DND-41 (cell line): ENCODE results near the gene SETBP1.

Source experiments
- ATAC-seq: fragments of 200-7000 bp; cut with Tn5 transposase; 3 replicates; pipeline ENCODE4 v1.9.1; 2021; ENCODE audit warnings: low read depth; ENCODE audit not compliant: insufficient read depth
- DNase-seq: peaks from one replicate; pipeline ENCODE4 v3.0.0-alpha.2; 2020
- H2AFZ ChIP-seq: 2 replicates; pipeline ENCODE4 v1.6.0; 2012; ENCODE audit warnings: low read depth, low read length
- H3K27ac ChIP-seq: 2 replicates; pipeline ENCODE4 v1.5.1; 2012; ENCODE audit warnings: low read length, inconsistent platforms
- H3K27me3 ChIP-seq: fragments of 200-600 bp; sonication (generic); 2 replicates; pipeline ENCODE4 v1.6.0; 2012; ENCODE audit warnings: low read length, mild to moderate bottlenecking, inconsistent platforms; ENCODE audit not compliant: insufficient read depth, poor library complexity
- H3K36me3 ChIP-seq: 2 replicates; pipeline ENCODE4 v1.5.1; 2012; ENCODE audit warnings: low read length, inconsistent platforms; ENCODE audit not compliant: insufficient read depth
- H3K4me1 ChIP-seq: 2 replicates; pipeline ENCODE4 v1.5.1; 2012; ENCODE audit warnings: mild to moderate bottlenecking, low read length; ENCODE audit not compliant: insufficient read depth
- H3K4me2 ChIP-seq: 2 replicates; pipeline ENCODE4 v1.6.0; 2012; ENCODE audit warnings: mild to moderate bottlenecking, moderate library complexity, low read length, inconsistent platforms; ENCODE audit not compliant: insufficient read depth
- H3K4me3 ChIP-seq, 2 experiments: fragments of 200-600 bp in 1 of 2; shearing (Covaris generic) in 1 of 2; 2 replicates each; pipeline ENCODE4 v1.5.1; 2012 to 2016; ENCODE audit warnings: inconsistent platforms in 2 of 2, low read length in 2 of 2, mild to moderate bottlenecking in 2 of 2, low read depth in 1 of 2, moderate library complexity in 1 of 2
- H3K79me2 ChIP-seq: 2 replicates; pipeline ENCODE4 v1.6.0; 2012; ENCODE audit warnings: low read length, inconsistent platforms; ENCODE audit not compliant: insufficient read depth
- H3K9ac ChIP-seq: 2 replicates; pipeline ENCODE4 v1.6.0; 2012; ENCODE audit warnings: low read depth, mild to moderate bottlenecking, inconsistent platforms, low read length, moderate library complexity
- H3K9me3 ChIP-seq: 2 replicates; pipeline ENCODE4 v1.5.1; 2012; ENCODE audit warnings: low read length, moderate library complexity, mild to moderate bottlenecking, inconsistent platforms; ENCODE audit not compliant: insufficient read depth, severe bottlenecking
- H4K20me1 ChIP-seq: 2 replicates; pipeline ENCODE4 v1.6.0; 2012; ENCODE audit warnings: low read length; ENCODE audit not compliant: insufficient read depth
- CTCF ChIP-seq: IDR thresholded peaks from 2 replicates; pipeline ENCODE4 v1.5.1; 2012; ENCODE audit warnings: borderline replicate concordance, low read length, moderate library complexity, mild to moderate bottlenecking; ENCODE audit not compliant: poor library complexity, severe bottlenecking; ENCODE audit errors: extremely low read depth
- EZH2 ChIP-seq: IDR thresholded peaks from 3 replicates; pipeline ENCODE4 v1.6.1; 2012; ENCODE audit warnings: borderline replicate concordance, low read depth, mild to moderate bottlenecking, moderate library complexity, low read length, inconsistent platforms; ENCODE audit not compliant: severe bottlenecking

SETBP1 gene

GRCh38 chr18:44833786-44834185 lies 153.1 kb downstream of the SETBP1 start:
- no peaks in the 10 kb centered on the region for H3K36me3 ChIP-seq
- peaks cover 6% of the 10 kb centered on the region for H3K4me1 ChIP-seq
- H3K9ac ChIP-seq = no peak overlapping the region
- H3K9me3 ChIP-seq = no peaks in the 10 kb centered on the region
- no peak overlapping the region for H2AFZ ChIP-seq
- no peaks in the 10 kb centered on the region for H3K27me3 ChIP-seq
- H3K79me2 ChIP-seq = no peaks in the 10 kb centered on the region
- H4K20me1 ChIP-seq = no peaks in the 10 kb centered on the region
- no peak for DNase-seq
- no peak overlapping the region for H3K4me2 ChIP-seq
- H3K4me3 ChIP-seq = no peak overlapping the region
- ATAC-seq = no peak
- TF ChIP-seq CTCF = no peak
- TF ChIP-seq EZH2 = no peak
- no peak overlapping the region for H3K27ac ChIP-seq

GRCh38 chr18:44834867-44835469 lies 154.3 kb downstream of the SETBP1 start:
- H3K27ac ChIP-seq = no peak overlapping the region
- no peaks in the 10 kb centered on the region for H3K9me3 ChIP-seq
- no peaks in the 10 kb centered on the region for H3K79me2 ChIP-seq
- DNase-seq = no peak
- H3K4me3 ChIP-seq = no peak overlapping the region
- no peak overlapping the region for H3K4me2 ChIP-seq
- H3K36me3 ChIP-seq = no peaks in the 10 kb centered on the region
- H3K27me3 ChIP-seq = no peaks in the 10 kb centered on the region
- TF ChIP-seq CTCF (no peak), EZH2 (no peak)
- no peaks in the 10 kb centered on the region for H4K20me1 ChIP-seq
- H2AFZ ChIP-seq = no peak overlapping the region
- no peak overlapping the region for H3K9ac ChIP-seq
- peaks cover 18% of the 10 kb centered on the region for H3K4me1 ChIP-seq
- ATAC-seq = no peak

GRCh38 chr18:44835703-44836102 lies 155.0 kb downstream of the SETBP1 start:
- TF ChIP-seq CTCF (no peak), EZH2 (no peak)
- no peak overlapping the region for H3K27ac ChIP-seq

GRCh38 chr18:44836263-44836662 lies 155.6 kb downstream of the SETBP1 start:
- H3K4me2 ChIP-seq = no peak overlapping the region
- no peak overlapping the region for H3K9ac ChIP-seq
- ATAC-seq = no peak
- H3K4me1 ChIP-seq = peaks cover 21% of the 10 kb centered on the region
- no peaks in the 10 kb centered on the region for H3K36me3 ChIP-seq
- no peak for TF ChIP-seq CTCF
- no peak for TF ChIP-seq EZH2
- no peak overlapping the region for H2AFZ ChIP-seq
- no peaks in the 10 kb centered on the region for H4K20me1 ChIP-seq
- no peaks in the 10 kb centered on the region for H3K9me3 ChIP-seq
- no peaks in the 10 kb centered on the region for H3K79me2 ChIP-seq
- H3K27ac ChIP-seq = no peak overlapping the region
- H3K27me3 ChIP-seq = no peaks in the 10 kb centered on the region
- H3K4me3 ChIP-seq = no peak overlapping the region
- DNase-seq = no peak

More at GRCh38 chr18:44835703-44836102, 155.0 kb downstream of the SETBP1 start:
- H3K4me1 ChIP-seq = peaks cover 21% of the 10 kb centered on the region
- H4K20me1 ChIP-seq = no peaks in the 10 kb centered on the region
- no peaks in the 10 kb centered on the region for H3K36me3 ChIP-seq
- no peak overlapping the region for H3K4me3 ChIP-seq
- no peaks in the 10 kb centered on the region for H3K79me2 ChIP-seq
- H3K9ac ChIP-seq = no peak overlapping the region
- no peaks in the 10 kb centered on the region for H3K9me3 ChIP-seq
- no peak overlapping the region for H3K4me2 ChIP-seq
- DNase-seq = no peak
- no peak overlapping the region for H2AFZ ChIP-seq
- no peak for ATAC-seq
- H3K27me3 ChIP-seq = no peaks in the 10 kb centered on the region
